ENCODE data around the gene SLIT1. TPM values are rescaled to one million over a fixed set of nuclear protein-coding genes. Genes with fewer than 3 reads are reported as not detected.

The SLIT1 gene
- polyA plus RNA-seq = under 1 TPM in 2 of 3 donors, not detected in 1; 0.07 to 0.36 TPM

DNA sequence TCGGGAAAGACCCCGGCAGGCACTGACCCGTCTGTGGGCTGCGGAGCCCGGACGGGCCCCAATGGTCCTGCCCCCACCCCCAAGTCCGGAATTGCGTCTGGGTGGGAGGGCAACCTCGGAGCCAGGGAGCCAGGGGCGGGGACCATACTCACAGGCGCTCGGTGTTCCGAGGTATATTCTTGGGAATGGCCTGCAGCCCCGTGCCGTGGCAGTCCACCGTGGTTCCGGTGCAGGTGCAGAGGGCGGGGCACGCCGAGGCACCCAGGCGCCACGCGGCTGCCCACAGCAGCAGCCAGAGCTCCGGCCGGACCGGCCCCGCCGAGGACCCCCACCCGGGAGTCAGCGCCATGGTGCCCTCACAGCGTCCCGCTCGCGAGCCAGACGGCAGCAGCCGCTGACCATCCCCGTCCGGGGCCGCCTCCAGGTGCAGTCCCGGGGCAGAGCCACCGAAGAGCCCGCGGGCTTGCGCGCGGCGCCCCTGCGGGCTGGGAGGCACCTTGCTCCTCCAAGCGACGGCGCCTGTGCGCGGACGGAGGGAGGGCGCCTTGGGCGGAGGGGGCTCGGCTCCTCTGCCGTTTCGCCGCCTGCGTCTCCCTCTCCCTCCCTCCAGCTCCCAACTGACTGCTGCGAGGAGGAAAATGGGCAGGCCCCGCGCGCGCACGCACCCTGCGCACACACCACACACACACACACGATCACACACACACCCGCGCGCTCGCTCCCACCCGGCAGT lies at the start of gene SLIT1:
Gene SLIT1 (minus strand): TSS at position 634 of the 733 bp plus-strand sequence. CDS start 285 bp downstream, at position 349.
- H3K4me3 Mint-ChIP-seq = no peak within 1 kb of the TSS
- no peaks in the 10 kb centered on the region for H3K36me3 Mint-ChIP-seq
- peaks cover 2 to 27% of the 10 kb centered on the region in 2 donors for H3K4me1 Mint-ChIP-seq
- DNase-seq = no peak
- H3K9me3 Mint-ChIP-seq = no peaks in the 10 kb centered on the region
- peaks cover 16 to 22% (median 18%) of the 10 kb centered on the region in 3 donors for H3K27me3 Mint-ChIP-seq (ENCODE audit: low read depth in 3 of 3)
- H3K27ac Mint-ChIP-seq = no peak within 1 kb of the TSS

DNA sequence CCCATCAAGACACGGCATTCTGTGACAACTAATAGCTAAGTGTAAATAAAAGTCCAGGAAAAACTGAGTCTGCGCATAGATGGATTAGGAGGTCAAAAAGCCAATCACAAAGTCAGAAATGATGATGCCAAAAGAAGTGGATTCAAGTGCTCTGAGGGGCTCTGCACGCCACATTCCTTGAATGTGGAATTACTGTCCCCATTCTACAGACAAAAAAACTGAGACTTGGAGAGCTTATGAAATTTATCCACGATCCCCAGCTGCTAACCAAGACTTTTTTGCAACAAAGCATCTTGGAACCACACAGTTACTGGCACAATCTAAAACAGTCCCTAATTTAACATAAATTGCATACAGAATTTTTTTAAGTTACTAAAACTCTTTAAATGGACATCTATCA lies 49.6 kb upstream of the SLIT1 start:
- peaks cover 7 to 11% (median 11%) of the 10 kb centered on the region in 3 donors for H3K36me3 Mint-ChIP-seq
- H3K4me3 Mint-ChIP-seq = no peak overlapping the region
- peaks cover 0 to 2% (median 0%) of the 10 kb centered on the region in 3 donors for H3K27me3 Mint-ChIP-seq (ENCODE audit: low read depth in 3 of 3)
- H3K4me1 Mint-ChIP-seq = no peaks in the 10 kb centered on the region
- DNase-seq = no peak
- no peak overlapping the region for H3K27ac Mint-ChIP-seq
- H3K9me3 Mint-ChIP-seq = no peaks in the 10 kb centered on the region

DNA sequence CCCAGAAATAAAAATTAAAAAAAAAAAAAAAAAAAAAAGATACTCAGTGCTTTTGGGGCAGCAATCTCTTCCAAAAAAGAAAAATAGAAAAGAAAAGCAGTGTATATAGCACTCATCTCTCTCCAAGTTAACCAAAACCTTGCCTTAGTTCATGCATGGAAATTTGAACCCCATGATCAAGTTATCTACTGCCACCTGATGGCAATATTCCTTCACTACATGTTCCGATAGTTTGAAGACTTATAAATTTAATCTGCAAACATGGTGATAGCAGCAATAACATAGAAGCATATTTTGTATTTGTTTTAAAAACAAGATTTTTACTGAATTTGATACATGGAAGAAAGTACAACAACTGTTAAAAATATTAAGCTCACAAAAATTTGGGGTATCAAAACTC lies 48.6 kb upstream of the SLIT1 start:
- peak in 2 of 3 donors; percentile 2 to 4 for DNase-seq
- Mint-ChIP-seq H3K9me3 (no peaks in the 10 kb centered on the region), H3K27ac (no peak overlapping the region), H3K36me3 (peaks cover 7 to 16% (median 15%) of the 10 kb centered on the region in 3 donors), H3K4me1 (no peaks in the 10 kb centered on the region), H3K27me3 (ENCODE audit: low read depth in 3 of 3) (peaks cover 0 to 2% (median 0%) of the 10 kb centered on the region in 3 donors), H3K4me3 (no peak overlapping the region)

DNA sequence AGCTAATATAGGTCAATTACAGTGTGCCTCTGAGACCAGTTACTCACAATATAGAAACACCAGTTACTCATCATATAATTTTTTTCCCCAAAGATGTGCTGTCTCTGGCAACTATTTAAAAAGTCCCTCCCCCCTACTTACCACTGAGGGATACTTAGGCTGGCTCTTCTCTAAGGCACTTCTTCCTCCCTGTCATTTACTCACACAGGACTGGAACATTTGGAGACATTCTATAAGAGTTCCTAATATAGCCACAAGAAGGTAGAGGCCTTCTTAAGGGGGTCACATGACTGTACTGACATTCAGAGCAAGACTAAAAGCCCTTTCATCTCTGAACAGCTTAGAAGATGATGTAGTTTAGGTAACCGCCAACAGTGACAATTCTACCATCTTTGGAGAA lies 44.4 kb upstream of the SLIT1 start:
- Mint-ChIP-seq H3K27ac (no peak overlapping the region), H3K4me1 (no peaks in the 10 kb centered on the region), H3K9me3 (no peaks in the 10 kb centered on the region), H3K36me3 (peaks cover 29 to 48% (median 38%) of the 10 kb centered on the region in 3 donors), H3K4me3 (no peak overlapping the region), H3K27me3 (ENCODE audit: low read depth in 3 of 3) (peaks cover 0 to 2% (median 0%) of the 10 kb centered on the region in 3 donors)
- DNase-seq = no peak

DNA sequence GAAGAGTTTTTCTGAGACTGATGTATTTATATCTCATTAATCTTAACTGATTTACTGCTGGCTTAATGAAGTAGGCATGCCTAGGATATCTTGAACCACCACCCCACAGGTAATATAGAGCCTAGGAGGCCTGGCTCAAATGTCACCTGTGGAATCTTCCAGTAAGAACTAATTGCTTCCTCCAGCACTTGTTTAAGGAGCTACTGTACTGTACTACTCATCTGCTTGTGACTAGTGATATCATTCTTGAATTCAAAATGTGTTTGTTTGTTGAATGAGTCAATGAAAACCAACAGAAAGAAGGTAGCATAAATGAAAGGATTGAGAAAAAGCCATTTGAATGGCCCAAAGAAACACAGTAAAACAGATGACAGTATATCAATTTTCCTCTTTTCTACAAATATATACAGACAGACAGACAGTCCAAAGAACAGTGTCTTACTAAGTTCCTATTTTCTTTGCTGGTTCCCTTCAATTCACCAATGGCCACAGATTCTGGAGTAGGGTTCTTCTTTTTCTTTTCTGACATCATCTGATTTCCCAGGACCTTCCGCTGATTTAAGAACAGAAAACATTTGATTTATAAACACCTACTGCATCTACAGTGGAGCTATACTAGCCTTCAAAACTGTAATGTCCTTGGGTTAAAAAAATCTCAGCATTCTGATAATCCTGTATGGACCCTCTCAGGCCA lies 43.7 kb upstream of the SLIT1 start:
- Mint-ChIP-seq H3K4me1 (peaks cover 6% of the 10 kb centered on the region in 2 donors), H3K4me3 (no peak overlapping the region), H3K36me3 (peaks cover 33 to 51% (median 40%) of the 10 kb centered on the region in 3 donors), H3K27me3 (ENCODE audit: low read depth in 3 of 3) (peaks cover 0 to 2% (median 0%) of the 10 kb centered on the region in 3 donors), H3K9me3 (no peaks in the 10 kb centered on the region), H3K27ac (no peak overlapping the region)
- no peak for DNase-seq

DNA sequence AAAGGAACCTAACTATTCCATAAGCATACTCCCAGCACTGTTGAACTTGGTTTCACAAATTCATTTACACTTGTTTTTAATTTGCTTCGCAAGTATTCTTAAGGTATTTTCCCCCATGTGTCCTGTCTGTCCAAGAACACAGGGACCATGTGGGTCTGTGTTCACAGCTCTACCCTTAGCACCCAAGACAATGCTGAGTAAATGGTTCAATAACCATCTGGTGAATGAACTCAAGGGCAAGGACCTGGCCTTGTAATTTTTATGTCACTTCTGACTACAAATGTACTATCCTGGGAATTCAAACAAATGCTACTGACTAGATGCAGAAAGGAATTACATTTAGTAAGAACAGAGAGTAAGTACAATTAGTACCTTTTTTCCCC lies 43.0 kb upstream of the SLIT1 start:
- Mint-ChIP-seq H3K9me3 (no peaks in the 10 kb centered on the region), H3K4me3 (no peak overlapping the region), H3K4me1 (peaks cover 6 to 8% of the 10 kb centered on the region in 2 donors), H3K36me3 (peaks cover 33 to 51% (median 41%) of the 10 kb centered on the region in 3 donors), H3K27me3 (ENCODE audit: low read depth in 3 of 3) (peaks cover 0 to 2% (median 0%) of the 10 kb centered on the region in 3 donors), H3K27ac (no peak overlapping the region)
- no peak for DNase-seq

DNA sequence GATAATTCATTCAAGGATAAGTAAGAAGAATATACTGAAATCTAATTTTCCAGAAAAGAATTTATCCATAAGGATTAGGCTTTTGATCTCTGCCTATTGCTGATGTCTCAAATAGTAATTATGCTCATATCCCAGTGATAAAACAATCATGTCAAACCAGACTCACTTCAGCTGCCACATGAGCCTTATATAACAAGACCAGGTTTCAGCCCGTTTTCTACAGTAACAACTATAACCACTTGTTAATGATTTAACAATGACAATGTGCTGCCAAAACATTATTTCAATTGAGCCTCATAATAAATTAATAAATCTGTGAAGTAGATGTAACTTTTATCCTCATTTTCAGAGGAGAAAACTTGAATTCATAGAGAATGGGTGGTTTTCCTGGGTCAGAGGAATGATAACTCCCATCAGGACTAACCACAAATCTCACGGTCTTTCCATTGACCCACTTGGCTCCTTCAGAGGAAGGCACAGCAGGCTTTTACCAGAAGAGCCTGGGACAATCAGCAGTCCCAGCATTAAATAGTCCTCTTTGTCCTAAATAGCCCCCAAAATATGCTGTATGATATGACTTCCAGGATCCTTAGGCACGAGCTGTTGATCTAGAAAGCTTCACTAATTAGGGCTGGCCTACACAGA lies 42.5 kb upstream of the SLIT1 start:
- no peaks in the 10 kb centered on the region for H3K9me3 Mint-ChIP-seq
- DNase-seq = no peak
- peaks cover 38 to 53% (median 42%) of the 10 kb centered on the region in 3 donors for H3K36me3 Mint-ChIP-seq
- peaks cover 6 to 8% of the 10 kb centered on the region in 2 donors for H3K4me1 Mint-ChIP-seq
- no peak overlapping the region for H3K27ac Mint-ChIP-seq
- H3K27me3 Mint-ChIP-seq (ENCODE audit: low read depth in 3 of 3) = peaks cover 0 to 2% (median 0%) of the 10 kb centered on the region in 3 donors
- no peak overlapping the region for H3K4me3 Mint-ChIP-seq

DNA sequence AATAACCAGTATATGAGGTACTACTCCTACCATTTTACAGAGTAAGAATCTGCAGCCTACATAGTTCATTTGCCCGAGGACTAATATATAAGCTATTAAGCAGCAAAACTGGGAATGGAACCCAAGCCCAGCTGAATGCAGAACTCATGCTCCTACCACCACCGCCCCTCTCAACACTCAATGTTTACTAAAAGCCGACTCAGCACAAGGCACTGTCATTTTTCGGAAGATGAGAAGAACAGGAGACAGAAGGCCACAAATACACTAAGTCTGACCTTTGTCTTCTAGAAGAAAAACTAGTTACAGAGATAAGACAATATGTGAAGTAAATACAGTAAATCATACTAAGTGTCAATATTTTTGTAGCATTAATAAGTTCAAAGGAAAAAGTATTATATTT lies 40.6 kb upstream of the SLIT1 start:
- H3K27me3 Mint-ChIP-seq (ENCODE audit: low read depth in 3 of 3) = peaks cover 0 to under 1% (median 0%) of the 10 kb centered on the region in 3 donors
- peaks cover 38 to 48% (median 43%) of the 10 kb centered on the region in 3 donors for H3K36me3 Mint-ChIP-seq
- peaks cover 6 to 8% of the 10 kb centered on the region in 2 donors for H3K4me1 Mint-ChIP-seq
- H3K4me3 Mint-ChIP-seq = no peak overlapping the region
- H3K9me3 Mint-ChIP-seq = no peaks in the 10 kb centered on the region
- no peak for DNase-seq
- H3K27ac Mint-ChIP-seq = no peak overlapping the region

DNA sequence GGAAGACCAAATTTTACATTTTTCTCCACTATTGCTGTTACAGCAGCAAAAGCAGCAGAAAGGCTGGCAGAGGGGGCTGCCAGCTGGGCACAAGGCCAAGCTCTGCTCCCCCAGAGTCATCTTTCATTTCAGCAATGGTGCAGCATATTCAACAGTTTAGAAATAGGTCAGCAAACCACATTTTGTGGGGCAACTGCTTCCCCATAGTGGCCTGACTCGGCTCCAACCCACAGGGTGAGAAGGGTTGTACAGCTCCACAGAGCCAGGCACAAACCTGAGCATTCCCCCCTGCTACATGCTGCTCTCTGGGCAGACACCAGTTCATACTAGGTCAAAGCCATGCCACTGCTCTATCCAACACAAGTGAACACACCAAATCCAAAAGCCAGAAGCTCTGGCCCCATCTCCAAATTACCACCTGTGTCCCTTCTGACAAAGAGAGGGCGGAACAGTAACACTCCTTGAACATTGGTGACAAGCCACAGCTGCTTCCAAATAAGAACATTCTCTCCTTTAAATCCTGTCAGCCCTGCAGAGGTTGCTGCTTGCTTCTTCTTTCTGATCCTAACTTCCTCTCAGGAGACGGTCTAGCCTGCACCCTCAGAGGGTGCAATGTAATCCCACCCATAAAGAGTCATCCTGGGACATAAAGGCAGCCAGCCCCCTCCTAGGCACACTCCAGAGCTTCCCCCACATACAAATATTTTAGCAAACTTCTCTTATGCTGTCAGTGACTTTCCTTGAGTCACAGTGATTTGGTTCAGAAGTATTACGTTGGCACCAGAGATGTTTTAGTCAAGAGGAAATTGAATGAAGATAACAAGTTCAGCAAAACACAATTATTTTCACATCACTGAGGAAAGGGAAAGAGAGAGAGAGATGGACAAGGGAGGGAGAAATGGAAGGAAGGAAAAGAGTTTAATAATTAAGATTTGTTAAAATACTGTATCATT lies 39.0 kb upstream of the SLIT1 start:
- Mint-ChIP-seq H3K4me3 (peak overlapping the region in 1 of 5 donors; percentile 29), H3K4me1 (peaks cover 6 to 8% of the 10 kb centered on the region in 2 donors), H3K27me3 (ENCODE audit: low read depth in 3 of 3) (no peaks in the 10 kb centered on the region), H3K27ac (peak overlapping the region in 1 of 6 donors; percentile 31), H3K9me3 (no peaks in the 10 kb centered on the region), H3K36me3 (peaks cover 32 to 52% (median 44%) of the 10 kb centered on the region in 3 donors)
- no peak for DNase-seq

DNA sequence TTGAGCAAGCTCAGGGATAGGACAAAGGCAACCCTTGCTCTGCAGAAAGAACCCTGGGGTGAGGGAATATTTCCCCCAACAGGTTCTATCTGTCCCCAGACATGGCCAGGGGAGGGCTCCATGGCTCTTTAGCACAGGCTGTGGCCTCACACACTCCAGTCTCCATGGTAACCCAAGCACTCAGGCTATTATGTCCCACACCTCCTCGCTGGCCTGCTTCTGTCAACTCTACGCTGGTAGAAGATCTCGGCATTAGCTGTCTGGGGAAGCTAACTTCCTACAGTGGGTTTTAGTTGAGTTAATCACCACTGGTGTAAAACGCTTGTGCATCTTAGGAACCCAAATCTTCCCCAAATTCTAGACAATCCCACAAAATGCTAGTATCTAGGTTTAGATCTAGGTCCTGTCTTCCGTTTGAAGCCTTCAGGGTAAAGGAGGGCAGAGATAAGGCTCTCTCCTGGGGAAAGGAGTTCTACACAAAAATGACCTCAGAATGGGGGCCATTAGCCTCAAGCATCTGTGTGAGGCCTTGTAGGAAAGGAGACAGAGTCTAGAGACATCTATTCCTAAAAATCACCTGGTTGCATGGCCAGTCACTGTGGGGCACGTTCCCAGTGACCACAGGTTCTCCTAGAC lies 36.7 kb upstream of the SLIT1 start:
- no peak overlapping the region for H3K4me3 Mint-ChIP-seq
- H3K27ac Mint-ChIP-seq = no peak overlapping the region
- H3K27me3 Mint-ChIP-seq (ENCODE audit: low read depth in 3 of 3) = no peaks in the 10 kb centered on the region
- no peak for DNase-seq
- H3K36me3 Mint-ChIP-seq = peaks cover 20 to 43% (median 34%) of the 10 kb centered on the region in 3 donors
- H3K9me3 Mint-ChIP-seq = no peaks in the 10 kb centered on the region
- peaks cover 11 to 12% of the 10 kb centered on the region in 2 donors for H3K4me1 Mint-ChIP-seq

DNA sequence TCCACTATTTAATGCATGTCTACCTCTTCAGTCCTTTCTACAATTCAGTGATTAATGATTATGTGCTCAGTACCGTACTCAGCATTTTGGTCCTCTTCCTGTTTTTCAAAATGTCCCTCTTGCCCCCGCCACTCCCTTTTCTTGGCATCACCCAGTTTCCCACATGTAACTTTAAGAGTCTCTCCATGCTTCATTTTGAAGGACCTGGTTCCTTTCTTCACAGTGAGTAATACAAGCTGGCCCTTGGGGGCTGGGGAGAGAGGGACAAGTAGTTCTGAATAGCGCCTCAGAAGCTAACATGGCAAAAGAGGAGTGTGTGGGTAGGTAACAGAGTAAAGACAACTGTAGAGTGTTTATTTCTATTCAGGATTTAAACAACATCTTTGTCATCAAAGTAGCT lies 34.6 kb upstream of the SLIT1 start:
- peaks cover 10 to 30% (median 21%) of the 10 kb centered on the region in 3 donors for H3K36me3 Mint-ChIP-seq
- no peak overlapping the region for H3K4me3 Mint-ChIP-seq
- no peak overlapping the region for H3K27ac Mint-ChIP-seq
- peaks cover 11 to 12% of the 10 kb centered on the region in 2 donors for H3K4me1 Mint-ChIP-seq
- H3K27me3 Mint-ChIP-seq (ENCODE audit: low read depth in 3 of 3) = no peaks in the 10 kb centered on the region
- no peak for DNase-seq
- no peaks in the 10 kb centered on the region for H3K9me3 Mint-ChIP-seq

DNA sequence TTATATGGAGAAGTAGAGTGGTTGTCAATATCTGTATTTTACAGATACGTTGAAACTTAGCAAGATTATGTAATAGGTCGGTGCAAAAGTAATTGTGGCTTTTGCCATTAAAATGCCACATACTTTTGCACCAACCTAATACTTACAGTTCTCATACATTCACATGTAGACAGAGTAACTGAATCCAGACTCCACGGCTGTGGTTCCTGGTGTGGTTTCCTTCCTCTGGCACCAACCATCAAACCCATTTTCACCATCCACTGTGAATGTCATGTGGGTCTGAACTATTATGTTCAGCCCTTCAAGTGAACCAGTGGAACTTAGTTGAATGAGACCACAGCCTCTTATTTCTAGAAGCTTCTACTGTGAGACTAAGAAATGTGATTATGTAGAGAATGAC lies 31.5 kb upstream of the SLIT1 start:
- Mint-ChIP-seq H3K27ac (peak overlapping the region in 1 of 6 donors; percentile 11), H3K4me1 (peaks cover 4 to 5% of the 10 kb centered on the region in 2 donors), H3K27me3 (ENCODE audit: low read depth in 3 of 3) (no peaks in the 10 kb centered on the region), H3K36me3 (peaks cover 0 to 10% (median 9%) of the 10 kb centered on the region in 3 donors), H3K9me3 (no peaks in the 10 kb centered on the region), H3K4me3 (no peak overlapping the region)
- no peak for DNase-seq

All from immature natural killer cell (primary cell).